Caco-2 (cell line): ENCODE measurements around the gene TOMM20. TPM values are rescaled to one million over a fixed set of nuclear protein-coding genes. Genes with fewer than 3 reads are reported as not detected.

Source experiments
- BruUV-seq: library from RNA; stranded (reverse); fragments of 400-500 nt; replicated peaks from 2 replicates; lab custom pipeline; 2021; lab: Mats Ljungman, UMichigan
- CTCF ChIA-PET: fragments of 300-600 bp; sonication (Branson Sonifier 250); formaldehyde crosslinking; loops from one replicate; lab custom pipeline; 2022; ENCODE audit warnings: antibody characterized with exemption; lab: Charles Lee
- POLR2A ChIA-PET: fragments of 300-600 bp; sonication (Branson Sonifier 250); formaldehyde crosslinking; loops from one replicate; lab custom pipeline; 2022; ENCODE audit warnings: antibody characterized with exemption; lab: Charles Lee
- DNase-seq, 2 experiments: peaks; one replicate each; pipeline versions ENCODE4 v3.0.0 to v3.0.0-alpha.2; 2020 to 2022
- H3K27me3 ChIP-seq: replicated peaks from 2 replicates; pipeline ENCODE4 v1.6.0; 2011; ENCODE audit warnings: low read length; ENCODE audit not compliant: control insufficient read depth, insufficient read depth
- H3K36me3 ChIP-seq: 2 replicates; pipeline ENCODE4 v1.5.1; 2011; ENCODE audit warnings: low read length; ENCODE audit not compliant: control insufficient read depth, insufficient read depth
- H3K4me1 ChIP-seq: fragments of 250-450 bp; sonication (Bioruptor Pico); 2 replicates; pipeline ENCODE4 v1.5.1; 2020; ENCODE audit warnings: mild to moderate bottlenecking
- H3K4me3 ChIP-seq: 2 replicates; pipeline ENCODE4 v1.5.1; 2011; ENCODE audit warnings: low read depth, mild to moderate bottlenecking, control low read depth, low read length
- H3K9me3 ChIP-seq: fragments of 250-450 bp; sonication (Bioruptor Pico); 2 replicates; pipeline ENCODE4 v1.5.1; 2020; ENCODE audit warnings: mild to moderate bottlenecking, moderate library complexity
- H3K27ac Mint-ChIP-seq: one replicate; pipeline ENCODE4 v1.8.0; 2022; ENCODE audit warnings: mixed read lengths; ENCODE audit not compliant: unreplicated experiment
- H3K27me3 Mint-ChIP-seq: one replicate; pipeline ENCODE4 v1.8.0; 2022; ENCODE audit warnings: mixed read lengths; ENCODE audit not compliant: insufficient read depth, unreplicated experiment
- H3K36me3 Mint-ChIP-seq: one replicate; pipeline ENCODE4 v1.8.0; 2022; ENCODE audit warnings: mild to moderate bottlenecking, mixed read lengths; ENCODE audit not compliant: insufficient read depth, unreplicated experiment
- H3K4me1 Mint-ChIP-seq: one replicate; pipeline ENCODE4 v1.8.0; 2022; ENCODE audit warnings: low read depth, mixed read lengths; ENCODE audit not compliant: unreplicated experiment
- H3K4me3 Mint-ChIP-seq: one replicate; pipeline ENCODE4 v1.8.0; 2022; ENCODE audit warnings: mild to moderate bottlenecking, moderate library complexity, mixed read lengths; ENCODE audit not compliant: unreplicated experiment
- H3K9me3 Mint-ChIP-seq: one replicate; pipeline ENCODE4 v1.8.0; 2022; ENCODE audit warnings: mixed read lengths; ENCODE audit not compliant: unreplicated experiment
- intact Hi-C: fragments of 100-400 bp; cut with micrococcal nuclease; formaldehyde crosslinking; loops from one replicate; pipeline ENCODE4 v1.10.0; 2022; ENCODE audit not compliant: unreplicated experiment
- total RNA-seq: library from RNA; stranded (reverse); gene quantifications from 2 replicates; pipeline ENCODE4 v1.2.3, GENCODE V29; 2022
- TF ChIP-seq, protein P1 (sequence below), 2 experiments: fragments of 200-600 bp in 1 of 2; IDR thresholded peaks; 1 replicate in 1 of 2; 2 replicates in 1 of 2; pipeline versions ENCODE4 v1.5.1 to v1.8.0; 2011 to 2022; ENCODE audit warnings: antibody characterized with exemption in 1 of 2, control low read depth in 1 of 2, inconsistent platforms in 1 of 2, low read depth in 1 of 2, low read length in 1 of 2, mild to moderate bottlenecking in 1 of 2, moderate library complexity in 1 of 2; ENCODE audit not compliant: insufficient read depth in 1 of 2, severe bottlenecking in 1 of 2, unreplicated experiment in 1 of 2

Gene TOMM20
- total RNA-seq, 1 experiment from 2014 or later: 137 TPM

DNA sequence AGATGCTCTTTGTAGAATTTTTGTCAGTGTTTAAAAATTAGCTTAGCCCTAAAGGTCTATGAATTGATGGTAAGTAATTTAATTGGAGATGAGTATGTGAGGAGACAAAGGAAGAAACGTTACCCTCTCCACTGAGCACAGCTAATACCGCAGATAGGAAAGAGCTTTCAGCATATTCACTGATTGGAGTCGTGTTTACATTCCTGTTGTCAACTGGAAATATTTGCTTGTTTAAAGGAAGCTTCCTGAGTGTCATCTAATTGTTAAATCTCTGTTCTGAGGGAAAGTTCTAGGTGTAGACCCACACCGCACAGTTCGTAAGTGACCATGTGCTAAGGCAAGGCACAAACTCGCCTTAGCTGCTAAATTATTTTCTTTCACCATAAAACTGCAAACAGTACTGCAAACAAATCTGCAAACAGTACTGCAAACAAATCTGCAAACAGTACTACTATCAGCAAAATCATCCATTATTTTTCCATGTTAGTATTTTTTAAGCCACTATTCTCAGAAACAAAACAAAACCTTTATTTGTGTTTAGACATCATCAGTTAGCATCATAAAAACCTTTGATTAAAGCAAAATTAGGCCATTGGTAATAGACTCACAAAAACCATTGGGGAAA lies 32.6 kb downstream of the TOMM20 start:
- no peaks in the 10 kb centered on the region for H3K27me3 Mint-ChIP-seq
- Histone ChIP-seq H3K27me3 (no peaks in the 10 kb centered on the region), H3K36me3 (no peaks in the 10 kb centered on the region), H3K4me1 (no peaks in the 10 kb centered on the region), H3K4me3 (no peak overlapping the region), H3K9me3 (no peaks in the 10 kb centered on the region; the same call in 1 of the 2 replicates)
- peaks cover 6% of the 10 kb centered on the region for H3K36me3 Mint-ChIP-seq
- TF ChIP-seq, protein P1, sequence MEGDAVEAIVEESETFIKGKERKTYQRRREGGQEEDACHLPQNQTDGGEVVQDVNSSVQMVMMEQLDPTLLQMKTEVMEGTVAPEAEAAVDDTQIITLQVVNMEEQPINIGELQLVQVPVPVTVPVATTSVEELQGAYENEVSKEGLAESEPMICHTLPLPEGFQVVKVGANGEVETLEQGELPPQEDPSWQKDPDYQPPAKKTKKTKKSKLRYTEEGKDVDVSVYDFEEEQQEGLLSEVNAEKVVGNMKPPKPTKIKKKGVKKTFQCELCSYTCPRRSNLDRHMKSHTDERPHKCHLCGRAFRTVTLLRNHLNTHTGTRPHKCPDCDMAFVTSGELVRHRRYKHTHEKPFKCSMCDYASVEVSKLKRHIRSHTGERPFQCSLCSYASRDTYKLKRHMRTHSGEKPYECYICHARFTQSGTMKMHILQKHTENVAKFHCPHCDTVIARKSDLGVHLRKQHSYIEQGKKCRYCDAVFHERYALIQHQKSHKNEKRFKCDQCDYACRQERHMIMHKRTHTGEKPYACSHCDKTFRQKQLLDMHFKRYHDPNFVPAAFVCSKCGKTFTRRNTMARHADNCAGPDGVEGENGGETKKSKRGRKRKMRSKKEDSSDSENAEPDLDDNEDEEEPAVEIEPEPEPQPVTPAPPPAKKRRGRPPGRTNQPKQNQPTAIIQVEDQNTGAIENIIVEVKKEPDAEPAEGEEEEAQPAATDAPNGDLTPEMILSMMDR (IDR thresholded peaks at IDR 0.05; ENCODE audit: insufficient read depth in 1 of 2, low read depth in 1 of 2, low read length in 1 of 2, severe bottlenecking in 1 of 2, unreplicated experiment in 1 of 2): no peak
- no peak overlapping the region for H3K27ac Mint-ChIP-seq
- peaks cover 9% of the 10 kb centered on the region for H3K4me1 Mint-ChIP-seq
- H3K4me3 Mint-ChIP-seq: no peak overlapping the region
- intact Hi-C loops: no loop called here
- BruUV-seq: no TSS peak
- no peaks in the 10 kb centered on the region for H3K9me3 Mint-ChIP-seq
- no peak for DNase-seq
- ChIA-PET CTCF (interaction anchor here (0.6 to 1.1 kb wide), 3 partner anchors 75 to 126 kb away, joined by 3 to 9 read pairs (median 4); no protein-coding TSS in a partner anchor), POLR2A (no interaction called here)

DNA sequence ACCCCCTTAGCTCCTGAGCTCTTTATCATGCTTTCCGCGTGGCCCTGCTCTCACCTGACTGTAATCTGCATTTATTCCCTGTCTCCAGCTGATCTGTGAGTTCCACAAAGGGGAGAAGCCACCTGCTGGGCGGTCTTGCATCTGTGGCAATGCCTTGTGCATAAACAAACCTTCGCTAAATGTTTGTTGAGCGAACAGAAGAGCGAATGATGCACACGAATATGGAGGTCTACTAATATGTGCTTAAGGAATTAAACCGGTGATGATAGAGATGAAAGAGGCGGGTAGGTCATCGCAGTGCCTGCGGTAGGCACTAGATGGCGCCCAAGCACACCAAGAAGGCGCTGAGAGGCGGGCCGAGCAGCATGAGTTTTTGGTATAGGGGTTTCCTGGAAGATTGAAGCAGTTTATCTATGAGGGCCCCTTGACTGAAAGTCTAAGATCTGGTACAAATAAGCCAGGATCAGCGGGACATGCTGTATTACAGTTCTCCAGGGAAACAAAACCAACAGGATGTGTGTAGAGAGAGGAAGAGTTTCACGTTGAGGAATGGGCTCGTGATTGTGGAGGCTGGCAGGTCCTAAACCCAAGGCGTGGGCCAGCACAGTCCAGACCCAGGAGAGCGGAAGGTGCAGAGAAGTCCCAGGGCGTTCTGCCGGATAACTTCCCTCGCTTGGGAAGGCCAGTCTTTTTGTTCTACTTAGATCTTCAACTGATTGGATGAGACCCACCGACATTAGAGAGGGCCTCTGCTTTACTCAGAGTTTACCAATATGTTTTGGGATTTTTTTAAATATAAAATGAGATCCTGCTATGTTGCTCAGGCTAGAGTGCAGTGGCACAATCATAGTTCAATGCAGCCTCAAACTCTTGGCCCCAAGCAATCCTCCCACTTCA lies 34.7 kb downstream of the TOMM20 start:
- intact Hi-C loops: loop anchor here (1.0 kb wide), 2 partner anchors 321 to 595 kb away; no protein-coding TSS in a partner anchor
- Histone ChIP-seq H3K36me3 (no peaks in the 10 kb centered on the region), H3K9me3 (no peaks in the 10 kb centered on the region; the same call in 1 of the 2 replicates), H3K4me1 (peaks cover 8% of the 10 kb centered on the region; the same call in 1 of the 2 replicates), H3K27me3 (no peaks in the 10 kb centered on the region), H3K4me3 (no peak overlapping the region)
- no peaks in the 10 kb centered on the region for H3K9me3 Mint-ChIP-seq
- POLR2A ChIA-PET: interaction anchor here (1.0 kb wide), 1 partner anchor 615 kb away, joined by 6 read pairs; the partner anchor contains the start of gene TARBP1
- TF ChIP-seq, protein P1 (IDR thresholded peaks at IDR 0.05; ENCODE audit: insufficient read depth in 1 of 2, low read depth in 1 of 2, low read length in 1 of 2, severe bottlenecking in 1 of 2, unreplicated experiment in 1 of 2): peak; percentile 88 to 92
- H3K27me3 Mint-ChIP-seq: no peaks in the 10 kb centered on the region
- H3K36me3 Mint-ChIP-seq: peaks cover 6% of the 10 kb centered on the region
- no peak overlapping the region for H3K4me3 Mint-ChIP-seq
- H3K4me1 Mint-ChIP-seq: peaks cover 18% of the 10 kb centered on the region
- no TSS peak for BruUV-seq
- H3K27ac Mint-ChIP-seq: no peak overlapping the region
- CTCF ChIA-PET: interaction anchor here (0.5 to 1.6 kb wide), 16 partner anchors 10 to 674 kb away, joined by 3 to 11 read pairs (median 4); no protein-coding TSS in a partner anchor
- peak; percentile 68 to 83 for DNase-seq
